AG09319 (cell line): ENCODE data around the gene AHCYL1.

ENCODE experiments used
- DNase-seq: peaks from one replicate; pipeline ENCODE4 v3.0.0-alpha.2; 2010; ENCODE audit warnings: low read depth; ENCODE audit errors: extremely low read depth
- CTCF ChIP-seq: IDR thresholded peaks from 2 replicates; pipeline ENCODE4 v1.5.1; 2011; ENCODE audit warnings: low read depth, mild to moderate bottlenecking, inconsistent platforms, low read length, moderate library complexity

Gene AHCYL1

GRCh38 chr1:109984456-109985246, at the start of gene AHCYL1:
Gene AHCYL1 (plus strand): TSS chr1:109984765. CDS start chr1:109985053, 288 bp downstream.
- TF ChIP-seq CTCF: peak; percentile 95
- DNase-seq: peak; percentile 97

GRCh38 chr1:109935451-109935900, 49.1 kb upstream of the AHCYL1 start:
- TF ChIP-seq CTCF: no peak
- DNase-seq: no peak

GRCh38 chr1:109937738-109938137, 46.8 kb upstream of the AHCYL1 start:
- TF ChIP-seq CTCF: no peak

GRCh38 chr1:109938556-109938955, 46.0 kb upstream of the AHCYL1 start:
- DNase-seq: no peak
- TF ChIP-seq CTCF: no peak

More at GRCh38 chr1:109937738-109938137, 46.8 kb upstream of the AHCYL1 start:
- DNase-seq: no peak

GRCh38 chr1:109942434-109942833, 42.1 kb upstream of the AHCYL1 start:
- no peak for TF ChIP-seq CTCF
- DNase-seq: no peak

GRCh38 chr1:109944541-109944940, 40.0 kb upstream of the AHCYL1 start:
- no peak for TF ChIP-seq CTCF
- no peak for DNase-seq

- TF ChIP-seq CTCF: no peak
- DNase-seq: no peak
Observed at GRCh38 chr1:109946511-109946910, 38.1 kb upstream of the AHCYL1 start.
